ENCODE measurements around the gene PTGR1. TPM values are rescaled to one million over a fixed set of nuclear protein-coding genes. Genes with fewer than 3 reads are reported as not detected.
"Not testable (repeated sequence)": the region's sequence is repeated elsewhere in the genome, so short reads cannot be mapped to it uniquely, and the experiment has no call there.

PTGR1 gene
- total RNA-seq (2014; rRNA removed; shearing (Covaris generic)) = 3.9 and 6.5 TPM in 2 replicates
- 9.6 and 11.0 TPM in 2 replicates for polyA plus RNA-seq (2015; cell fraction: cytosol; rRNA removed)
- 8.0 and 8.1 TPM in 2 replicates for polyA plus RNA-seq (2015; cell fraction: nucleus; rRNA removed)

DNA sequence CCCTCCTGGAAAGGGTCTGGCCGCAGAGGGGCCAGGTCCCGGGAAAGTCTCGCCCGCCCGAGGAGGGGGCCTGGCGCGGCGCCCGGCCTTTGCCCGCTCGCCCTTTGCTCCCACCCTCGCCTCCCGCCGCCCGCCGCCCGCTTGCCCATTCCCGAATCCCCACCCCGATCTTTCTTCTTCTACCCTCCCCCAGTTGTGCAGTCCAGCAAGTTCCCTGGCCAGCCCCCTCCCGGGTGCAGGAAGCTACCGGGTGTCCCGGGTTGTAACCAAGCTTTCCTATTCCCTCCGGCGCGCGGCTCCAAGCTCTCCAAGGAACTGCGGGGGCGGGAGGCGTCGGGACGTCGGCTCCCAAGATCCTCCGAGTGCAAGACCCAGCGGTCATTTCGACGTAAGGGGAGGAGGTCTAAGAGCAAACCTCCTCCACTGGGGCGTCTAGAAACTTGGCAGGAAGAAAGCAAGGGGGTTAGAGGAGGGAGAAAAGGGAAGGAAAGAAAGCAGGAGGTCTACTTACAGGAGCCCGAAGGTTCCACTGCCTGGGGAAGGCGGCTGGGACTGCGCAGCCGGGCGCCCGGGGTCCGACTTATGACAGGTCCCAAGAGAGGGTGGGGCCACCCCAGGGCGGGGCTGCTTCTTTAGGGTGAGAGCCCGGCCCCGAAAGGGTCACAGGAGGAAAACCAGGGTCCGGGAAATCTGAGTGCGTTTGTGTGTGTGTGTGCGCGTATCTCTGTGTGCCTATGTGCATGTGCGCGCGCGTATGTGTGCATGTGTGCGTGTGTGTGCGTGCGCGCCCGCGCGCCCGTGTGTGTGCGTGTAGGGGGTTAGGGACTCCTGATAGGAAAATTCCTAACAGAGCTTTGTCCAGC, at the start of gene PTGR1:
PTGR1 (minus strand) TSS at position 556 of the 863 bp plus-strand sequence. CDS start 2,225 bp downstream, outside the sequence.
- peak; percentile 35 for DNase-seq (ENCODE audit: low read depth)

DNA sequence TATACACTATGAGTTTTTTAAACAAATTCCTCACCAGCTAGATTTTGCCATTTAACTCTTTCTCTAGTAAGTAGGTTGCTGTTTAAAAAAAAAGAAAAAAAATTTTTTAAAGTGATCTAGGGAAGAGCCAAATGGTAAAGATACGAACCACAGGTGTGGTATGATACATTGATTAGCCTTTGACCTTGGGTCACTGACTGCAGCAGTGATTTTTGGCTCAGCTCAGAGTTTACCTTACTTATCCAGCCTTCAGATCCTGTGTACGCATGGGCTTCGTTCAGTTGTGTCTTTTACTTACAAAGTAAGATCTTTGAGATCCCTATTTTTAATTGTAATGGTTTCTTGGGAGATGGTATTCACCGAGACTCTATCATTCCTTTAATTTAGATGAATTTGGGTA, 49.6 kb upstream of the PTGR1 start:
- no peak for DNase-seq (ENCODE audit: low read depth)

DNA sequence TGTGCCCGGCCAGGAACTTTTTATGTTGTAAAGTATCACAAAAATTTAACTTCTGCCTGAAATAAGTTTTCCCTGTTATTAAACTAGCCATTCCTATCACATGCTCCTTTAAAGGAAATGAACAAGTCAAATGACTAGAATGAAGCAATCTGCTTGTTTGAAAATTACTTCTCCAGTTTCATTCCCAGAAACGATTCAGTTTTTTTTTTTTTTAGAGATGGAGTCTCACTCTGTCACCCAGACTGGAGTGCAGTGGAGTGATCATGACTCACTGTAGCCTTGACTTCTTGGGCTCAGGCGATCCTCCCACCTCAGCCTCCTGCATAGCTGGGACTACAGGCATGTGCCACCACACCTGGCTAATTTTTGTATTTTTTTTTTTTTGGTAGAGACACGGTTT, 48.6 kb upstream of the PTGR1 start:
- peak; percentile 42 for DNase-seq (ENCODE audit: low read depth)

DNA sequence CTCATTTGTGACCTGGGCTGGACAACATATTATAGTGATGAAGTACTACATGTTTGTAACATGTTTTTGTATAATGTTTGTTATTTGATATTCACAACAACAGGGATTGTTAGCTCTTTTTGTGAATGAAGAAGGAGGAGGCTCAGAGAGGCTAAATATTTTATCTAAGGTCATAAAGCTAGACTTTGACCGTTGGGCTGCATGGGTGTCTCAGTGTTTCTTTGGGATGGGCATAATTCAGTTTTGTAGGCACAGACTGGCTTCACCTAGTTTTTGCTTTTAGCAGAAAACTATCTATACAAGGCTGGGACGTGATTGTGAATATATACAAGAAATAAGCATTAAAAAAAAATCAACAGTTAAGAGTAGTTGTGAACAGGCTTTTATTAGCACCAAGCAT, 47.0 kb upstream of the PTGR1 start:
- no peak for DNase-seq (ENCODE audit: low read depth)

DNA sequence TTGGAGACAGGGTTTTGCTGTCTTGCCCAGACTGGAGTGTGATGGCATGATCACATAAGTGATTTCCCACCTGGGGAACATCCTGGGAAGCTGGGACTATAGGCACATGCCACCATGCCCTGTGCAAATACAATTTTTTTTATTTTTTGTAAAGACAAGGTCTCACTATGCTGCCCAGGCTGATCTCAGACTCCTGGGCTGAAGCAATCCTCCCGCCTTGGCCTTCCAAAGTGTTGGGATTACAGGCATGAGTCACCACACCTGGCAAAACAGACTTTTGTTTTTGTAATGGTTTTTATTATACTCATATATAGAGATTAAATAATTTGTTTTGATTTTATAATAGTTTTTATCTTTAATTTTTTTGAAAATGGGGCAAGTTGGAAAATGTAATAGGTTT, 46.4 kb upstream of the PTGR1 start:
- DNase-seq (ENCODE audit: low read depth) = no peak

DNA sequence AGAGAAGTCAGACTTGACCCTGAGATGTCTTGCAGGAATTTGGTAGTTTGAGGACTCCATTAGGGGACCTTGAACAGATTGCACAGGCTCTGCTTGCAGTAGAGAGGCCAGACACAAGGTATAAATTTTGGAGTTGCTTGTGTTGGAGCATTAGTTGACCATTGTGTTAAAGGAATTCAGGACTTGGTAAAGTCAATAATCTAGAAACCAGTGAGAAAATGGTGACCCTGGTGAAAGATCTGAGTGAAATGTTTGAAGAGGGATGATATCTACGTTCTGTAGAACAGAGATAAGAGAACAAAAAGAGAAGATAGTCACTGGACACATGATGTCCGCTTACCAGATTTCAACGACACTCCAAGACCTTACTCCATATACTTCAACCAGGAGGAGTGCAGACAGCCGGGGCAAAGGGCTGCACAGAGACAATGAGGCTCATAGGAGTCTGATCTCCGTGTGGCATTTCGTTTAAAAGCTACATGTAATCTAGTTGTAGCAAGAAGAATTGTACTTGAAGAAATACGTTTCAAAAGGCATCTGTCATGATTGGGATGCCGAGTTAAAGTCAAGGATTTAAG, 44.8 kb upstream of the PTGR1 start:
- DNase-seq (ENCODE audit: low read depth) = no peak

DNA sequence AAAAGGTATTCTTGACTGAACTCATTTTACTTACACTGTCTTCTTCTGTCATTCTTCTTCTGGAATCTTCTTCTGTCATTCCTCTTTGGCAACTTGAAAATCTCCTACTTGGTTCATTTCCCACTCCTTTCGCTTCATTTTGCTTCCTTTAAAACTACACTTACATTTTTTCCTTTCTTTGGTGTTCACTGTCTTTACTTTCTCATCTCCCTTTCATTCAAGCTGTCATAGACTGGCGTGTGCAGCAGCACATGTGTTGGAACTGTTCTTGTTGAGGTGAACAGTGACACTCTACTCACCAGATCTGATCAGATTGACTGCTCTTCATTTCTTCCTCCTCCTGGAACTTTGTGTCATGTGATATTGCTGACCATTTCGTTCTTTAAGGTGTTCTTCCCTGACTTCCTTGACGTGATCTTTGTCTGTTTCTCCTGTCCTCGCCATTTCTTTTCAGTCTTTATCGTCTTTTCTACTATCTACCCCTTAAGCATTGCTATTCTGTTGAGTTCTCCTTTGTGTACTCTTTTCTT, 38.0 kb upstream of the PTGR1 start:
- no peak for DNase-seq (ENCODE audit: low read depth)

DNA sequence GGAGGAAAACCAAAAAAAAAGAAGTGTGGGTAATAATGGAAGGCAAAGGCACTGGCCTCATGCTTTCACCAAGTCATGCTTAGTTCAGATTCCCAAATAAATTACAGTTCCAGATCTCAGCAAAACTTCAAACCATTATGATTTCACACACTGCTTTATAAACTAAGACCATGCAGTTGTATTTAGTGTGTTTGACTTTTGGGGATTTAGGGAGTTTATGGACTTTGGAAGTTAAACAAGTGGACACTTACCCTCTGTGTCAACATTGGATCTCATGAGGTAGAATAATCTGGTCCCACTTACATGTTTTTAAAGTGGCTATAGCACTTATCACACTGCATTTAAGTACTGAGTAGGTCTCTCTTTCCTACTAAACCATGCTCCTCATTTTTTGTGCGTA, 35.4 kb upstream of the PTGR1 start:
- no peak for DNase-seq (ENCODE audit: low read depth)

DNA sequence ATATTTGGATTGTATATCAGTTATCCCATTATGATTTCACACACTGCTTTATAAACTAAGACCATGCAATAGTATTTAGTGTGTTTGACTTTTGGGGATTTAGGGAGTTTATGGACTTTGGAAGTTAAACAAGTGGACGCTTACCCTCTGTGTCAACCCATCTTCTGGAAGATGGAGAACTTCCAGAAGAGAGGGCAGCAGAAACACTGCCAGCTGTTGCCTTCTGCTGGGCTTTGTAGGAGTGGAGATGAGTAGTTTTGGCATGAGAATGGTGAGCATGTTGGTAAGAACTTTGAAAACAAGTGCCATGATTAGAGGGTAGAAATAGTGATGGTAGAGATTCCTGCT, 33.9 kb upstream of the PTGR1 start:
- DNase-seq (ENCODE audit: low read depth) = no peak

DNA sequence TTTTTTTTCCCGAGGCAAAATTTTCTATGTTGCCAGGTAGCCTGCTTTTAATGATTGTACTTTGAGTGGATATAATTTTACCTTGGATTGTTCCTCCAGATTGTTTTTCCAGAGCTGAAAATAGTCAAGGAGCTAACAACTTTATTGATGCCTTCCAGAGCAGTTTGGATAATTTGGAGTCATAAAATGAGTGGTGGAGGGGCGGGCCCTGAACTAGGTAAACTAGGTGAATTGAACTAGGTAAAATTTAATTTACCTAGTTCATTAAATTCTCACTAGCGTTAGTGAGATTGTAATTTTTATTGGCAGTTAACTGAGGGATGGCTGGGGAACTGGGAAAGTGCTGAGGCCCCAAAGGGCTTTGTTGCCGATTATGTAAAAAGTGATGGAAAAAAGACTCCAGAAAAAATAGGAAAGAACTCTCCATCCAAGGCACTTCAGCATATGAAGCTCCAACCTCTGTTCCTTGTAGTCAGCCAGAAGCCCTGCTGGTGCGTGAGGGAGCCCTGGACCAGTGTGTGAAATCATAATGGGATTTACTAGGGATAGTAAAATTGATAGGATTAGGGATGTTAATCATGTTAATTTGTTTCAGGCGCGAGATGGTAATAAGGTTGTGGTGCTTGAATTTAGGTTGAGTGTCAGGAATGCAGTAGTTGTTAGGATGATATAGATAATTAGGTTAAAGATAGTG, 33.4 kb upstream of the PTGR1 start:
- no peak for DNase-seq (ENCODE audit: low read depth)

DNA sequence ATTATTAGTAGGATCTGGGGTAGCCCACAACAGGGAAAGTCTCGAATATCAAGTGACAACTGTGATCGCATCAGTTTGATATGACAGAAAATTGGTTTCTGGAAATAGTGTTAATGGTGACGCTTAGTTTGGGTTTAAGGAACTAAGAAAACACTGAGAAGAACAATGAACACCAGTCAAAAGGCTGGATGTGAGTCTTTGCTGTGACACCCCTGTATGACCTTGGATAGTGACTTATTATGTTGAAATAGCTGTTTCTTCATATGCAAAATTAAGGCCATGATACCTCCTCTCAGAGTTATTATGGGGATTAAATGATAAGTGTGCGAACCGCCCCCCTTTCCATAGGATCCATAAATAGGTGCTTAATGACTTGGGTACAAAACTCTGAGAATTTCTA, 32.6 kb upstream of the PTGR1 start:
- DNase-seq (ENCODE audit: low read depth) = no peak

DNA sequence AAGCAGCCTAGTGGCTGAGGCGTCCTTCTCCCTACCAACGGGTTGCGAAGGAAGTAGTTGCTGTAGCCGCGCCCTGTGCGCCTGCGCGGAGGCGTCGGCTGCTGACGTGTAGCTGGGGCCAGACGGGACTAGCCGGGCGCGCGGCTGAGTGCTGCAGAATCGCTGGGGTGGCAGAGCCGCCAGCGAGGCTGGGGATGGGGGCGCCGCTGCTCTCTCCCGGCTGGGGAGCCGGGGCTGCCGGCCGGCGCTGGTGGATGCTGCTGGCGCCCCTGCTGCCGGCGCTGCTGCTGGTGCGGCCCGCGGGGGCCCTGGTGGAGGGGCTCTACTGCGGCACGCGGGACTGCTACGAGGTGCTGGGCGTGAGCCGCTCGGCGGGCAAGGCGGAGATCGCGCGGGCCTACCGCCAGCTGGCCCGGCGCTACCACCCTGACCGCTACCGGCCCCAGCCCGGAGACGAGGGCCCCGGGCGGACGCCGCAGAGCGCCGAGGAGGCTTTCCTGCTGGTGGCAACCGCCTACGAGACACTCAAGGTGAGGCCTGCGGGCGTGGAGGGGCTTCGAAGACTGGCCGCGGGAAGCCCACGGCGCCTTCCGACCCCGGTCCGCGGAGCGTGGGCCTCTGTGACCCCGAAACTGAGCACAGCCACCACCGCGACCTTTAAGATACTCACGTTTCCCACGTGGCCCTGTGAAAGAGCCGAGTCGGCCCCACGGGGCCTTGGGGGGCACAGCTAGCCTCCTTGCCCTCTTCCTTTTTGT, 31.9 kb upstream of the PTGR1 start, which contains the start of gene DNAJC25:
DNAJC25 (plus strand) TSS at position 121 of the 758 bp plus-strand sequence; CDS start at position 195, 74 bp downstream.
- DNase-seq (ENCODE audit: low read depth) = peak; percentile 97

DNA sequence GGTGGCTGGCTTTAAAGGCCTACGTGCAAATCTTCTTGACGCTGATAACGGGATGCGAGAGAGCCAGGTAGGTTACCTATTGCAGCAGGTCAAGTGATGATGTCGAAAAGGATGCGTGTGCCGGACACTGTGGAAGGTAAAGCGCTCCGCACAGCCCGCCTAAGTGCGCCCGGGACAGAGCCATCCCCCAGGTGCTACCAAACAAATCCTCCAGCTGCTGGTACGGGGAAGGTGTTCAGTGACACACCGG, 31.4 kb upstream of the PTGR1 start:
- no peak for DNase-seq (ENCODE audit: low read depth)

DNA sequence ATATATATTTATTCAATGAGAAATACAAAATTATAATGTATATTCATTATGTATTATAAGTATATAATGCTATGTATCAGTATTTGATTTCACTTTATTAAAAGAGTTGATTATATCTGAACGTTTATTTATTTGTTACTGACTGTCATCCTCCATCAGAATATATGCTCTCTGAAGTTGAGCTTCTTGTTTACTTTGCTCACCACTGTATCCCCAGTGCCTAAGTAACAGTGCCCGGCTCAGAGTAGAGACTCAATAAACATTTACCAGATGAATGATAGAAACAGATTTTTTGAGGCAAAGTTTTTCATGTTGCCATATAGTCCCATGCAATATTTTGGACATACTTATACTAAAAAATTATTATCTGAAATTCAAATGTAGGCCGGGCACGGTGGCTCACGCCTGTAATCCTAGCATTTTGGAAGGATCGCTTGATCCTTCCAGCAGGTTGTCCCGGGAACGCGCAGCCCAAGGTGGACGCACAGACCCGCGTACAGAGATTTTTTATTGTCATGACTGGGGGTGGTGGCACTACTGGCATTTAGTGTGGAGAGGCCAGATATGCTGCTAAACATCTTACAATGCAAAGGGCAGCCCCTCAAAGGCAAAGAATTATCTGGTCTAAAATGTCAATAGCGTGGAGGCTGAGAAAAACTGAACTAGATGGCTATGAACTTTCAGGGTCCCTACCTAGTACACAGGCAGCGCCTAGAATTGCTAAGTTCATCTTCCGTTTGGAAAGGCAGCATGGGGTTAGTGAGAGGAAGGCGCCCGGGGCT, 30.9 kb upstream of the PTGR1 start:
- no peak for DNase-seq (ENCODE audit: low read depth)

DNA sequence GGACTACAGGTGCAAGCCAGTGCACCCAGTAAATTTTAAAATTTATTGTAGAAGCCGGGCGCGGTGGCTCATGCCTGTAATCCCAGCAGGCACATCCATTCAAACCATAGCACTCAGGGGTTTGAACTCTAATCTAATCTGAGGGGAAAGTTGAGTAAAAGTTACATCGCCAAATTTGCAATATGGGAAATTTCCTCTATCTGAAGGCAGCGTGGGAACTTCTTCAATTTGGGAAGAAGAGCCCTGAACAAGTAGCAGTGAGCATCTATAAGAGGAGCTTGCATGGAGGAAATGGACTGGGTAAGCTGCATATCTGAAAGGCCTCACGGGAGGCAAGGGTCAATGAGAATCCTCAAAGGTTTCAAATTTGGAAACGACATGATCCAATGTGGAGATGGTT, 29.0 kb upstream of the PTGR1 start:
- no peak for DNase-seq (ENCODE audit: low read depth)

DNA sequence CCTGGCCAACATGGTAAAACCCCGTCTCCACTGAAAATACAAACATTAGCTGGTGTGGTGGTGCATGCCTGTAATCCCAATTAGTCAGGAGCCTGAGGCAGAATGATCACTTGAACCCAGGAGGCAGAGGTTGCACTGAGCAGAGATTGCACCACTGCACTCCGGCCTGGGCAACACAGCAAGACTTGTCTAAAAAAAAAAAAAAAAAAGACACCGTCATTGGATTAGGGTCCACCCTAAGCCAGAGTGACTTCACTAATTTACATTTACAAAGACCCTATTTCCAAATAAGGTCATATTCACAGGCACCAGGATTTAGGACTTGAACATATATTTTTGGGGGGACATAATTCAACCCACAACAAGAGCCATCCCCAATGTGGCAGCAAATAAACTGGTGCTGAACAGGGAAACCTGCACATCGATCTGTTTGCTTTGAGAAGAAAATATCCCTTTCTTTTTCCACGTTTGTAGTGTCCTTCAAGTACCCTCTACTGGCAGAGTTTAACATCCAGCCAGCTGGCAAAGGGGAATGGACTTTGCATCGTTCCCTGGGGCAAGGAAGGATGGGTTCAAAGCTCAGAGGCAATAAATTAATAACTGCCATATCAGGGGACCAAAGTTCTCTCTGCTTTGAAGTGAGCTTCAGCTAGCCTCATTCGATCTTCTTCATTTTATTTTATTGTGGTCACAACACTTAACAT, 28.0 kb upstream of the PTGR1 start:
- no peak for DNase-seq (ENCODE audit: low read depth)

DNA sequence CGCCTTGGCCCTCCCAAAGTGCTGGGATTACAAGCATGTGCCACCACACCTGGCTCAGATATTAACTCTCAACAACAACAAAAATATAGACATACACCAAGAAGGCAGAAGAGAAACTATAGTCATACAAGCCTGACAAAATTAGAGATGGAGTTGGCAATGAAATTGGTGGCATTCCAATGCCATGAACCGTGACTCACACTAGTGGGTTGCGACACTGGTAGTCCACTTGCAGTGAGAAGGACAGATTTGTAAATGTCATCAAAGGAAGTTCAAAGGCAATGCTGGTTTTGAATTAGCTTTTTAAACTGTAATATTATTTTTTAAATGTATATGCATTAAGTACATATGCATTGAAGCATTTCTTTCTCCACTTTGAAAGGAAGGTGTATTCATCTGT, 23.2 kb upstream of the PTGR1 start:
- peak; percentile 70 for DNase-seq (ENCODE audit: low read depth)

DNA sequence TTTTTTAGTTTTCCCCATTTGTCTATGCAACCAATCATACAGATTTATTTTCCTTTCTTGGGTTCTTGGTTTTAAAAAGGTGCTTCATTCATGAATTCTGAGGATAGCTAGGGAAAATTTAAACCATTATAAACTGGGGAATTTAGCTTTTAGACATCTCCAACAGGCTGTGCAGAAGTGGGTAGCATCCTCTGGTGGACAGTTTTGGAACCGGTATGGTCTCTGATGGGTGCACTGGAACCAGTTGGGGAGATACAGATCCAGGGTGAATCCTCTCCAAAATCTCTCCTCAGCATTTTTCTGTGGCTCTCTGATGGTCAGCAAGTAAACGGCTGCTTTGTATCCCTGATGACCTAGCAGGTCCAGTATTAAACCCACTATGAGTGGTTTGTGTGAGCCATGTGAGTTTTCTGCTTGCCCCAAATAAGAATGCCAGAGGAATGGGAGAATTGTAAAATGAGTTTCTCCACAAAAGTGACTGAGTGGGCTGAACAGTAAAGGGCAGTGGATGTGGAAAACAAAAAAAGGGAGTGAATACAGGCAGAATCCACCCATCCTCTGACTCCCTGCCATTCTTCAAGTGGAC, 22.5 kb upstream of the PTGR1 start:
- no peak for DNase-seq (ENCODE audit: low read depth)

DNA sequence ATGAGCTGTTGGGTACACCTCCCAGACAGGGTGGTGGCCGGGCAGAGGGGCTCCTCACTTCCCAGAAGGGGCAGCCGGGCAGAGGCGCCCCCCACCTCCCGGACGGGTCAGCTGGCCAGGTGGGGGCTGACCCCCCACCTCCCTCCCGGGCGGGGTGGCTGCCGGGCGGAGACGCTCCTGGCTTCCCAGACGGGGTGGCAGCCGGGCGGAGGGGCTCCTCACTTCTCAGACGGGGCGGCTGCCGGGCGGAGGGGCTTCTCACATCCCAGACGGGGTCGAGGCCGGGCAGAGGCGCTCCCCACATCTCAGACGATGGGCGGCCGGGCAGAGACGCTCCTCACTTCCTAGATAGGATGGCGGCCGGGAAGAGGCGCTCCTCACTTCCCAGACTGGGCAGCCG, 17.9 kb upstream of the PTGR1 start:
- not testable (repeated sequence) for DNase-seq (ENCODE audit: low read depth)

DNA sequence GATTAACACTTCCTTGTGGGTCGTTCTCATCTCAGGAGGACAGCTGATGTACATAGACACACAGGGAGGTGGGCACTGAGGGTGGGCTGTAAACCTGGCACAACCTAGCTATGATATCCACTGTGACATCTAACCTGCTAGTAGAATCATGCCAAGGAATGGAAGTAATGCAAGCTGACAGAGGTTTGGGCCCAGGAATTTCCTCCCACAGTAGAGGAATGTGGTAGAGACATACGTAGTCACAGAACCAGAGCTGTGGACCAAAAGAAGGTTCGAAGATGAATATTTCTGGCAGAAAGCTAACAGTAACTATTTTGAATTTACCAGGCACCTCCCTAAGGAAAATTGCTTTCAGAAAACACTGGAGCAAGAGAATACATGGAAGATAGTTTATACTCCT, 16.5 kb upstream of the PTGR1 start:
- no peak for DNase-seq (ENCODE audit: low read depth)
